Chondrocyte (in vitro differentiated cells): ENCODE results near the gene KRT12. TPM values are rescaled to one million over a fixed set of nuclear protein-coding genes. Genes with fewer than 3 reads are reported as not detected.

Source experiments
- DNase-seq: peaks from one replicate; pipeline ENCODE4 v3.0.0; 2021; ENCODE audit warnings: mixed read lengths, low spot score
- H3K27ac Mint-ChIP-seq: one replicate; pipeline ENCODE4 v1.8.0; 2021; ENCODE audit warnings: mild to moderate bottlenecking, moderate library complexity, mixed read lengths; ENCODE audit not compliant: unreplicated experiment
- H3K27me3 Mint-ChIP-seq: 2 replicates; pipeline ENCODE4 v1.8.0; 2021; ENCODE audit warnings: low read depth, mixed read lengths
- H3K36me3 Mint-ChIP-seq: 2 replicates; pipeline ENCODE4 v1.8.0; 2021; ENCODE audit warnings: low read depth, mixed read lengths
- H3K4me1 Mint-ChIP-seq: 2 replicates; pipeline ENCODE4 v1.8.0; 2021; ENCODE audit warnings: low read depth, mild to moderate bottlenecking, mixed read lengths
- H3K4me3 Mint-ChIP-seq: one replicate; pipeline ENCODE4 v1.8.0; 2021; ENCODE audit warnings: mild to moderate bottlenecking, moderate library complexity, mixed read lengths; ENCODE audit not compliant: unreplicated experiment
- H3K9me3 Mint-ChIP-seq: 2 replicates; pipeline ENCODE4 v1.8.0; 2021; ENCODE audit warnings: low read depth, mixed read lengths
- CTCF ChIP-seq: fragments of 200-600 bp; sonication (generic); IDR thresholded peaks from 2 replicates; pipeline ENCODE4 v1.5.0; 2021; ENCODE audit warnings: antibody characterized with exemption, mild to moderate bottlenecking, moderate library complexity
- long read RNA-seq: library from polyadenylated mRNA; stranded (forward); transcript quantifications from one replicate; pipeline ENCODE4 v2.0.0, GENCODE V29; 2021
- total RNA-seq: library from RNA; stranded (reverse); gene quantifications from 3 replicates; pipeline ENCODE4 v1.2.1, GENCODE V29; 2021

KRT12 gene
- not detected in 3 replicates for total RNA-seq
- long read RNA-seq, result 0 reads

- no peak for DNase-seq
- no peaks in the 10 kb centered on the region for H3K36me3 Mint-ChIP-seq
- no peaks in the 10 kb centered on the region for H3K9me3 Mint-ChIP-seq
- no peaks in the 10 kb centered on the region for H3K4me1 Mint-ChIP-seq
- TF ChIP-seq CTCF, result no peak
- peaks cover 9% of the 10 kb centered on the region for H3K27me3 Mint-ChIP-seq
- no peak within 1 kb of the TSS for H3K4me3 Mint-ChIP-seq
- no peak within 1 kb of the TSS for H3K27ac Mint-ChIP-seq
These were observed at the start of gene KRT12 for GRCh38 chr17:40866838-40867237. KRT12 (minus strand) TSS chr17:40867223; CDS start chr17:40867186, 37 bp downstream.

DNA sequence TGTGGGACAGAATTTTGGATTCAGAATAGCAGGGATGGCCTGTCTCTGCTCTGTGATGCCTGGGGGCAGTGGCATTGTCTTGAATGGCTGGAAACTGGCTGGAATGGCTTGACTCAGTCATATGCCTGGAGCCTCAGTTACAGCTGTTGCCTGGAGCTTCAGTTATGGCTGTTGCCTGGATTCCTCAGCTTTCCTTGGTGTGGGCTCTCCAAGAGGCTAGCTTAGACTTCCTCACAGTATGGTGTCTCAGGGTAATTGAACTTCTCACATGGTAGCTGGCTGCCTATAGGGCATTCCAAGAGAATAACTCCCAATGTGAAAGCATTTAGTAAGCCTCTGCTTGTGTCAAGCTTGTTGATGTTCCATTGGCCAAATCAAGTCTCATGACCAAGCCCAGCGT, 49.3 kb upstream of the KRT12 start:
- Mint-ChIP-seq H3K9me3 (no peaks in the 10 kb centered on the region), H3K4me3 (no peak overlapping the region), H3K27me3 (no peaks in the 10 kb centered on the region), H3K4me1 (peaks cover 26% of the 10 kb centered on the region), H3K36me3 (no peaks in the 10 kb centered on the region), H3K27ac (no peak overlapping the region)
- TF ChIP-seq CTCF, result no peak
- no peak for DNase-seq

DNA sequence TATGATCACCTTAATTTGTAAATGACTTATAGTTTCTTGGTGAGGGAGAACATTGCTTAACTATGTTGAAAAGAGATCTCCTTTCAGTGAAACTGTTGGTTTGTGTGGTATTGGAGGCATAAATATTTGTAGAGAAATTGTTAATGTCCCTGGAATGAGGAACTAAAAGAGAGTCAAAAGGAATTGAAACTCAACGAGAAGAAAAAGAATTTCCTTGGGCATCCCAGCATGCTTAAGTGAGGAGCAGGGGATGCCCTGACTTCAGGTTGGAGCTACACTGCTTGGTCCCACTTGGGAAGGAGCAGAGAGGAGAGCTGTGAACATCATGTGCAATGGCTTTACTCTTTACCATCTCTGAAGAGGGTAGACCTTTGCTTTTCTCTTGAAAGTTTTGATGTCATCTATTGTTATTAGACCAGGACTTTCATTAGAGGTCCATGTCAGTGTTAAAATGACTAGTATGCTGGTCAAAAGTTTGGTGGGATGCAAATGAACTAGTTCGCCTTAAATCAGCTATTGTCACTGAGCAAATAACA, 48.8 kb upstream of the KRT12 start:
- Mint-ChIP-seq H3K4me3 (no peak overlapping the region), H3K27ac (peak overlapping the region; percentile 87), H3K9me3 (no peaks in the 10 kb centered on the region), H3K4me1 (peaks cover 29% of the 10 kb centered on the region), H3K27me3 (no peaks in the 10 kb centered on the region), H3K36me3 (no peaks in the 10 kb centered on the region)
- TF ChIP-seq CTCF, result no peak
- no peak for DNase-seq

DNA sequence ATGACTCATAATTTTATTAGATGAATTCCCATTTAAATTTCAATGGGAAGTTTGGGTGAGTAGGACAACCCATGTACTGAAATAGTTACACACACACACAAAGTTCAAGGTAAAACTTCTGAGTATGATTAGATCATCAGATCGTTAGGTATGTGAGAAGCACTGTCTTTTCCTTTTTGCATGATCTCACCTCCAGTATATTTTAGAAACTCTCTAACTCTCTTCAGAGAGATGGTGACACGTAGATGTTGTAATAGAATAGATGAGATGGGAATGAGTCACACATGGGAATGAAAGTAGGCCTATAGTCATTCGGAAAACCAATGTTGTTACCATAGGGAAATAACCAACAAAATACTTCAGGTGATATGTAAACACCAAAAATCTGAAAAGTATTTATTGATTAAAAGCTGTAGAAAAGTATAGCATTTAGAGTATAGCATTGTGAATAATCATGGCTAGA, 48.2 kb upstream of the KRT12 start:
- peak overlapping the region; percentile 55 for H3K27ac Mint-ChIP-seq
- no peaks in the 10 kb centered on the region for H3K27me3 Mint-ChIP-seq
- H3K4me1 Mint-ChIP-seq, result peaks cover 34% of the 10 kb centered on the region
- H3K36me3 Mint-ChIP-seq, result no peaks in the 10 kb centered on the region
- no peak for TF ChIP-seq CTCF
- no peaks in the 10 kb centered on the region for H3K9me3 Mint-ChIP-seq
- no peak for DNase-seq
- no peak overlapping the region for H3K4me3 Mint-ChIP-seq

GRCh38 chr17:40914075-40914855, 47.2 kb upstream of the KRT12 start:
- DNase-seq, result no peak
- Mint-ChIP-seq H3K9me3 (no peaks in the 10 kb centered on the region), H3K27me3 (no peaks in the 10 kb centered on the region), H3K4me3 (no peak overlapping the region), H3K4me1 (peaks cover 43% of the 10 kb centered on the region), H3K36me3 (no peaks in the 10 kb centered on the region), H3K27ac (no peak overlapping the region)
- no peak for TF ChIP-seq CTCF
